KMS-11 (cell line): ENCODE data around the gene FAM217B.

Source experiments
- H2AFZ ChIP-seq: fragments of 200-600 bp; sonication (generic); 2 replicates; pipeline ENCODE4 v1.6.1; 2016; ENCODE audit warnings: antibody characterized with exemption, mixed run types, low read depth
- H3K27ac ChIP-seq: fragments of 200-600 bp; sonication (generic); 2 replicates; pipeline ENCODE4 v1.6.1; 2016; ENCODE audit warnings: mild to moderate bottlenecking, mixed run types
- H3K27me3 ChIP-seq: fragments of 200-600 bp; sonication (generic); 2 replicates; pipeline ENCODE4 v1.6.1; 2017; ENCODE audit warnings: mild to moderate bottlenecking, low read depth, mixed run types, moderate library complexity; ENCODE audit not compliant: insufficient read depth
- H3K36me3 ChIP-seq: fragments of 200-600 bp; sonication (generic); 2 replicates; pipeline ENCODE4 v1.6.1; 2017; ENCODE audit warnings: mild to moderate bottlenecking, mixed run types; ENCODE audit not compliant: insufficient read depth
- H3K4me1 ChIP-seq: fragments of 200-600 bp; sonication (generic); 2 replicates; pipeline ENCODE4 v1.6.1; 2016; ENCODE audit warnings: mild to moderate bottlenecking, low read depth, mixed run types; ENCODE audit not compliant: poor library complexity, severe bottlenecking
- H3K4me2 ChIP-seq: fragments of 200-600 bp; sonication (generic); 2 replicates; pipeline ENCODE4 v1.7.0; 2016; ENCODE audit warnings: mild to moderate bottlenecking, mixed run types
- H3K4me3 ChIP-seq: fragments of 200-600 bp; sonication (generic); IDR thresholded peaks from 2 replicates; pipeline ENCODE4 v1.6.1; 2017; ENCODE audit warnings: low read depth, low read length, mixed read lengths; ENCODE audit not compliant: insufficient read depth
- H3K79me2 ChIP-seq: fragments of 200-600 bp; sonication (generic); 2 replicates; pipeline ENCODE4 v1.6.1; 2016; ENCODE audit warnings: low read depth, mixed run types; ENCODE audit not compliant: insufficient read depth
- H3K9ac ChIP-seq: fragments of 200-600 bp; sonication (generic); 2 replicates; pipeline ENCODE4 v1.6.1; 2016; ENCODE audit warnings: mild to moderate bottlenecking, mixed run types
- H4K20me1 ChIP-seq: fragments of 200-600 bp; sonication (generic); 2 replicates; pipeline ENCODE4 v1.6.1; 2016; ENCODE audit warnings: mild to moderate bottlenecking, mixed run types; ENCODE audit not compliant: insufficient read depth
- TF ChIP-seq, protein P1 (sequence below): fragments of 200-600 bp; sonication (generic); conservative IDR thresholded peaks from 2 replicates; pipeline ENCODE4 v1.6.1; 2017; ENCODE audit warnings: low read depth, mild to moderate bottlenecking, antibody characterized with exemption, low read length, moderate library complexity, mixed read lengths

FAM217B gene

DNA sequence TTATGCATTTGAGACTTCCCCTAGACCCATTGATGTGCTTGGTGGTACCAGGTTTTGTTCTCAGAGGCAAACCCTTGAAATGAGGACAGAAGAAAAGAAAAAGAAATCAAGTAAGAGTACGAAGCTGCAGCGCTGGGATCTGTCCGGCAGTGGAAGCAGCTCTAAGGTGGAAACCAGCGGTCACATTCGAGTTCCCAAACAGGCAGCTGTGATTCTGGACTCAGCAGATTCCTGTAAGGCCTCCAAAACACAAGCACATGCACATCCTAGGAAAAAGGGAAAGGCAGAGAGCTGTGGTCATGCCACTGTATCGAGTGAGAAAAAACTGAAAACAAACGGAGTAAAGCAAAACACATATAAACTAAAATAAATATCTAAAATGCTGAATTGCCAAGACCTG lies 4.5 kb downstream of the FAM217B start:
- Histone ChIP-seq H2AFZ (no peak overlapping the region), H3K4me3 (no peak overlapping the region), H3K4me1 (peaks cover 24% of the 10 kb centered on the region), H3K4me2 (no peak overlapping the region), H3K27me3 (no peaks in the 10 kb centered on the region), H3K9ac (no peak overlapping the region), H3K36me3 (no peaks in the 10 kb centered on the region; the same call in 1 of the 2 replicates), H3K79me2 (peaks cover 17% of the 10 kb centered on the region; the same call in 1 of the 2 replicates), H3K27ac (no peak overlapping the region), H4K20me1 (no peaks in the 10 kb centered on the region)
- TF ChIP-seq, protein P1, sequence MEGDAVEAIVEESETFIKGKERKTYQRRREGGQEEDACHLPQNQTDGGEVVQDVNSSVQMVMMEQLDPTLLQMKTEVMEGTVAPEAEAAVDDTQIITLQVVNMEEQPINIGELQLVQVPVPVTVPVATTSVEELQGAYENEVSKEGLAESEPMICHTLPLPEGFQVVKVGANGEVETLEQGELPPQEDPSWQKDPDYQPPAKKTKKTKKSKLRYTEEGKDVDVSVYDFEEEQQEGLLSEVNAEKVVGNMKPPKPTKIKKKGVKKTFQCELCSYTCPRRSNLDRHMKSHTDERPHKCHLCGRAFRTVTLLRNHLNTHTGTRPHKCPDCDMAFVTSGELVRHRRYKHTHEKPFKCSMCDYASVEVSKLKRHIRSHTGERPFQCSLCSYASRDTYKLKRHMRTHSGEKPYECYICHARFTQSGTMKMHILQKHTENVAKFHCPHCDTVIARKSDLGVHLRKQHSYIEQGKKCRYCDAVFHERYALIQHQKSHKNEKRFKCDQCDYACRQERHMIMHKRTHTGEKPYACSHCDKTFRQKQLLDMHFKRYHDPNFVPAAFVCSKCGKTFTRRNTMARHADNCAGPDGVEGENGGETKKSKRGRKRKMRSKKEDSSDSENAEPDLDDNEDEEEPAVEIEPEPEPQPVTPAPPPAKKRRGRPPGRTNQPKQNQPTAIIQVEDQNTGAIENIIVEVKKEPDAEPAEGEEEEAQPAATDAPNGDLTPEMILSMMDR, result no peak

DNA sequence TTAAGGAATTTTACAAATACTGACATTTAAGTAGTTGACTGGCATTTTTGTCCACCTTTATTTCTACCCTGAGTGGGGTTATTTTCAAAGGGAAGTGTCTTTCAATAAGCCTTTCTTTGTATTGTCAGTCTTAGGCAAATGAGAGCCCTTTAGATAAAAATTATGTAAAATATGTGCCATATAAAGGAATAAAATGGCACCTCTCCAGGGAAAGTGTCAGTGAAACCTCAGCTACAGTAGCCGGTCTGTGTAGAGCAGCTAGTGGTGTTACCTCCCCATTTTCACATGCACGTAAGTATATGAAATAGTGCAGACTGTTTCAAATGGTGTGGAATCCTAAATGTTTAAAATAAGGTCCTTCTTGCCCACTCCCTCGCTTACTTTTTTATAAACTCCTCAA lies 5.0 kb downstream of the FAM217B start:
- H3K36me3 ChIP-seq, result no peaks in the 10 kb centered on the region; the same call in 1 of the 2 replicates
- H3K79me2 ChIP-seq, result peaks cover 17% of the 10 kb centered on the region; the same call in 1 of the 2 replicates
- no peaks in the 10 kb centered on the region for H3K27me3 ChIP-seq
- no peak overlapping the region for H3K9ac ChIP-seq
- H3K4me2 ChIP-seq, result no peak overlapping the region
- H4K20me1 ChIP-seq, result no peaks in the 10 kb centered on the region
- H3K4me3 ChIP-seq, result no peak overlapping the region
- H3K27ac ChIP-seq, result no peak overlapping the region
- peaks cover 24% of the 10 kb centered on the region for H3K4me1 ChIP-seq
- TF ChIP-seq, protein P1, result no peak
- no peak overlapping the region for H2AFZ ChIP-seq

DNA sequence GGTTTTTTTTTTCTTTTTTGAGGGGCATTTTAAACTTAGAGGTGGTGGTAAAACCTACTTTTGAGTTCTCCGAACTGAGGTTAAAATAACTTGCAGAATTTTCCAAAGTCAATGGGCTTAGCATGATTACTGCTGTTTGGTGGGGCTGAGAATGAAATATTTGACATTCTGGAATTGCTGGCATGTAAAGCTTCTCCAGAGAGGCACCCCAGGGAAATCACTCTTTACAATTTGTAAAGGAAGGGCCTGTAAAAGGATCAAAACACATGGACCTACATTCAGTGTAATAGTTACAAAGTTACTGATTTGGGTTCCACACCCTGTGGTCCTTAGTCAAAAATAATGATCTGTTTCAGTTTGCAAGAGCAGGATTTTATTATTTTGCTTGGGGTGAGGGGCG lies 5.5 kb downstream of the FAM217B start:
- H3K27me3 ChIP-seq, result no peaks in the 10 kb centered on the region
- H3K79me2 ChIP-seq, result peaks cover 17% of the 10 kb centered on the region; the same call in 1 of the 2 replicates
- no peak overlapping the region for H2AFZ ChIP-seq
- H3K9ac ChIP-seq, result no peak overlapping the region
- no peak overlapping the region for H3K27ac ChIP-seq
- H3K4me1 ChIP-seq, result peaks cover 24% of the 10 kb centered on the region
- no peaks in the 10 kb centered on the region for H4K20me1 ChIP-seq
- no peak overlapping the region for H3K4me2 ChIP-seq
- no peaks in the 10 kb centered on the region; the same call in 1 of the 2 replicates for H3K36me3 ChIP-seq
- TF ChIP-seq, protein P1, result no peak
- H3K4me3 ChIP-seq, result no peak overlapping the region

DNA sequence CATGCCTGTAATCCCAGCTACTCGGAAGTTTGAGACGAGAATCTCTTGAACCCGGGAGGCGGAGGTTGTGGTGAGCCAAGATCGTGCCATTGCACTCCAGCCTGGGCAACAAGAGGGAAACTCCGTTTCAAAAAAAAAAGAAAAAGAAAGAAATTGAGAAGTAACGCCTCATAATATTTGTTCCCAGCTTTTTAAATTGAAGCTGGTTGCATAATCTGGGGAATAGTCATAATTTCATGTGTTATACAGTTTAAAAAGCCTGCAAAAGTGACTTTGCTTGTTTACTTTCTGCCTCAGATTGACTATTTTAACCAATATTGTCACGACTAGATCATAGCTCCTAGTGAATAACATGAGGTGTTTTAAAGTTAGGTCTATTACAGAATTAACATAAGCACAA lies 7.2 kb downstream of the FAM217B start:
- no peaks in the 10 kb centered on the region for H3K27me3 ChIP-seq
- H4K20me1 ChIP-seq, result no peaks in the 10 kb centered on the region
- no peak overlapping the region for H3K9ac ChIP-seq
- H3K4me1 ChIP-seq, result peaks cover 12% of the 10 kb centered on the region
- no peak overlapping the region for H3K4me3 ChIP-seq
- H3K36me3 ChIP-seq, result no peaks in the 10 kb centered on the region; the same call in 1 of the 2 replicates
- H2AFZ ChIP-seq, result no peak overlapping the region
- TF ChIP-seq, protein P1, result no peak
- no peak overlapping the region for H3K4me2 ChIP-seq
- H3K27ac ChIP-seq, result no peak overlapping the region
- H3K79me2 ChIP-seq, result peaks cover under 1% of the 10 kb centered on the region; the same call in 1 of the 2 replicates
